Large intestine (tissue), 12 donors: ENCODE measurements around the gene C11orf87. TPM values are rescaled to one million over a fixed set of nuclear protein-coding genes. Genes with fewer than 3 reads are reported as not detected.

ENCODE experiments used
- DNase-seq, 2 donors: peaks; one replicate each; pipeline versions ENCODE4 v3.0.0 to v3.0.0-alpha.2; 2013
- H3K27ac ChIP-seq: one replicate; pipeline ENCODE4 v1.5.1; 2013; ENCODE audit warnings: low read length
- H3K27me3 ChIP-seq: 2 replicates; pipeline ENCODE4 v1.6.1; 2013; ENCODE audit warnings: low read length; ENCODE audit not compliant: control insufficient read depth, insufficient read depth
- H3K36me3 ChIP-seq: 2 replicates; pipeline ENCODE4 v1.6.1; 2013; ENCODE audit warnings: low read length; ENCODE audit not compliant: control insufficient read depth, insufficient read depth
- H3K4me1 ChIP-seq: one replicate; pipeline ENCODE4 v1.6.1; 2013; ENCODE audit warnings: low read length; ENCODE audit not compliant: control insufficient read depth, insufficient read depth
- H3K4me3 ChIP-seq: one replicate; pipeline ENCODE4 v1.5.1; 2013; ENCODE audit warnings: low read length
- H3K9me3 ChIP-seq: one replicate; pipeline ENCODE4 v1.6.1; 2013; ENCODE audit warnings: mild to moderate bottlenecking, low read depth, low read length, moderate library complexity; ENCODE audit not compliant: control insufficient read depth
- WGBS: methylation state at CpG from one replicate; pipeline ENCODE4 v1.1.5; 2013; ENCODE audit warnings: low lambda C conversion rate; ENCODE audit not compliant: insufficient coverage; 5-methylcytosine and 5-hydroxymethylcytosine counted together
- long read RNA-seq, 11 donors: transcript quantifications; one replicate each; lab custom pipeline, GENCODE V29; 2026
- polyA plus RNA-seq: library from polyadenylated mRNA; unstranded; fragments of 120-200 nt; gene quantifications from one replicate; pipeline ENCODE4 v1.2.1, GENCODE V29; 2013

C11orf87 gene
- polyA plus RNA-seq: 0.27 TPM
- long read RNA-seq, donor 1: 0 reads
- long read RNA-seq, donor 2: 0 reads
- long read RNA-seq, donor 3: 0 reads
- long read RNA-seq, donor 4: 0 reads
- long read RNA-seq, donor 5: 0 reads
- long read RNA-seq, donor 6: 0 reads
- long read RNA-seq, donor 7: 0 reads
- long read RNA-seq, donor 8: 0 reads
- long read RNA-seq, donor 9: 0 reads
- long read RNA-seq, donor 10: 0 reads
- long read RNA-seq, donor 11: 0 reads

DNA sequence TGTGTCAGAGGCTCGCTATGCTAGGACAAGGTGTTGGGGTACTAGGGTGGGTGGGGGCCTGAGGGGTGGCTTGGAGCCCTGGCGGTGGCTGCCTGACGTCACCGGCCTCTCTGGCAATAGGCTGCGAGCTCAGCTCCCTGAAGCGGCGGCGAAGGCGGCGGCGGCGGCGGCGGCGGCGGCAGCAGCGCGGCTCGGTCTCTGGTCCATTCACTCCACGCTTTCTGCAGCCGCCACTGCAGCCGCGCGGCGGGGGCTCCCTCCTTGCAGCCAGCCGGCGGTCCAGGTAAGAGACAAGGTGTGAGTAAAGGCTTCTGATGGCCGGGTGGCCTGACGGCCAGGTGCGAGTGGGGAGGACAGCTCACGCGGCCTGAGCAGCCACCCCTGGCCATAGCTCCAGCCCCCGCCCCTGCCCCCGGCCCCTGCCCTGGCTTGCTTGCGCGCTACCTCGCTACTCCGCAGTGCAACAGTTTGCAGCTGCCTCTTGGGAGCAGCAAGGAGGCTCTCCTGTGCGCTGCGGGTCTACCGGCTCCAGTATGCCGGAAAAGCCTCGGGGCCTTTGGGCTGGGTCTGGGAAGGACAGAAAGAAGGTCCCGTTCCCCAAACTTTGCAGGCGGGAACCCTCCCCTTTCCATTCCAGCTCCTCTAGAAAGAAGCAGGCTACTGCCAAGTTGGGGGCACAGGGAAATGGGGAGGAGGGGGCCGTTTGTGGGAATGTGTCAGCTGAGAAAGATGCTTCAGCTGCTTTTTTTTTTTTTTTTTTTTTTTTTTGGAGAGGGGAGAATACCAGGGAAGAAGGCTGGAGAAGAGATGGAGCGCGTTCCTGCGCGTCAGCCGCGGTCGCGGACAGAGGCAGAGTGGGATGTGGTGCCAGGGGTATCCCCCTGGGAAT lies at the start of gene C11orf87:
Gene C11orf87, plus strand, starts transcription at position 210 of the 889 bp plus-strand sequence. CDS start 1,444 bp downstream, outside the sequence.
- no peaks in the 10 kb centered on the region for H3K36me3 ChIP-seq
- peaks cover 41% of the 10 kb centered on the region for H3K27me3 ChIP-seq
- H3K4me3 ChIP-seq: peak within 1 kb of the TSS; percentile 4
- peaks cover 5% of the 10 kb centered on the region for H3K9me3 ChIP-seq
- H3K4me1 ChIP-seq: no peaks in the 10 kb centered on the region
- no CpG with 5 or more reads among the region's 54 CpGs for WGBS
- H3K27ac ChIP-seq: no peak within 1 kb of the TSS
- no peak for DNase-seq

DNA sequence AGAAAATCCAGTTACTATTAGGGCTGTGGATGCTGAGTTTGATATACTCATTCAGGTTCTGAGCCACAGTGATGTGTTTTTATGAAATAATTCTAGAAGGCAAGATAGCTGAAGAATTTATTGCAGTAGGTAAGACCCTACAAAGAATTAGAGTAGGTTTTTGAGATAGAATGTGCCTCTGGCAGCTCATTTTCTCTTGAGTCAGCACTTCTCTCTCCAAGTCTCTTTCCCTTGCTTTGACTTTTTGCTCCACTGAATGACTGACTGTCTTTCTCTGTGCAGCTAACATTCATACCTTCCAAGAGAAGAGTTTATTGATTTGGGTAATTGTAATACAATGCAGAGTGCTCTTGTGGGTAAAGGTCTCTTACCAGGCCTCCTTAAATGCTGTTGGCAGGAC lies 48.0 kb upstream of the C11orf87 start:
- no peak for DNase-seq
- Histone ChIP-seq H3K27ac (no peak overlapping the region), H3K4me3 (no peak overlapping the region), H3K36me3 (no peaks in the 10 kb centered on the region), H3K9me3 (no peaks in the 10 kb centered on the region), H3K4me1 (no peaks in the 10 kb centered on the region), H3K27me3 (no peaks in the 10 kb centered on the region)

DNA sequence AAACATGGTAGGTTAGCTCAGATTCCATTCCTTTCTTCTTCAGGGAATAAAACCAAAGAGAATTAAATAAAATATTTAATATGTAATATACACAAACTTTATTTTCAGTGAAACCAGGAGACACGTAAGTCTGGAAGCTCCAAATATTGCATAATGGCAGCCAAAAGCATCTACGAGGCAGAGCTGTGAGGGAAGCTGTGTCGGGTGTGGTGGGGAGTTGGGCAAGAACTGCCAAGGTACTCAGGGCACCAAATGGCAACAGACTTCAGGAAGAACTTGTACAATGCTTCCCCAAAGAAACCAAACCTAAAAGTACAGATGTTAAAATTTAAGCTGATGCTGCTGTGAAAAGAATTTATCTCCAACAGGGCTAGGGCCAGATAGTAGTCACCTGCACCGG lies 47.5 kb upstream of the C11orf87 start:
- no peak overlapping the region for H3K4me3 ChIP-seq
- H3K27ac ChIP-seq: no peak overlapping the region
- no peaks in the 10 kb centered on the region for H3K4me1 ChIP-seq
- H3K36me3 ChIP-seq: no peaks in the 10 kb centered on the region
- H3K27me3 ChIP-seq: no peaks in the 10 kb centered on the region
- DNase-seq: no peak
- H3K9me3 ChIP-seq: no peaks in the 10 kb centered on the region
- WGBS: no CpG with 5 or more reads among the region's 4 CpGs

DNA sequence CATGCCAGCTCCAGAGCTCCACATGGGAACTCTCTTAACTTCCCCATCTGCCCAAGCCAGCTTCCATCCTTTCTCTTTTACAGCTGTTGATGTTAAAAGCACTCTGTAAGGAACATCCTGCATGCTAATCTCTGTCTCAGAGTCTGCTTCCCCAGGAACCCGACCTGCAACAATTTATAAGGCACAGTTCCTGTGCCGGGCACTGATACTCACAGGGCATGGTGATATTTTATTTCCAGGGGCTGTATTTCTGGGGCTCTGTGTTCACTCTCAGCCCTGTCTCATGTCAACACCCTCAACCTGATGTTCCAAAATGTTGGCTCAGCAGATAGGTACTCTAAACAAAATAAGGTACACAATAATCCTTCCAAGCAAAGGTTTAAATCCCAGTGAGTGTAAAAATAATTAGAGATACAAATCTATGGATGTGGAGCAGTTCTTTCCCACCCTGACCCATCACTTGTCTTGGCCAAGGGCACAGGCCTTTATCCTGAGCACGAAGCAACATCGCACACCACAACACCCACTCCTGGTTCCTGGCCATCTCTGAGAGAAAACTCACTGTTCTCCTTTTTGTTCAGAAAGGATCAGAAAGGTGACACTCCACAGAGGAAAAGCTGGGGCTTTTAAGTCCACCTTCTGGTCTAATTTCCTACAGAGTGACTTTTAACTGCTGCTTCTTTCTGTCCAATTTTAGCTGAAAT lies 44.8 kb upstream of the C11orf87 start:
- H3K4me1 ChIP-seq: no peaks in the 10 kb centered on the region
- WGBS: 100% methylated on average over 1 of the region's 4 CpGs
- no peaks in the 10 kb centered on the region for H3K36me3 ChIP-seq
- no peaks in the 10 kb centered on the region for H3K9me3 ChIP-seq
- H3K4me3 ChIP-seq: no peak overlapping the region
- H3K27me3 ChIP-seq: no peaks in the 10 kb centered on the region
- DNase-seq: no peak
- no peak overlapping the region for H3K27ac ChIP-seq

DNA sequence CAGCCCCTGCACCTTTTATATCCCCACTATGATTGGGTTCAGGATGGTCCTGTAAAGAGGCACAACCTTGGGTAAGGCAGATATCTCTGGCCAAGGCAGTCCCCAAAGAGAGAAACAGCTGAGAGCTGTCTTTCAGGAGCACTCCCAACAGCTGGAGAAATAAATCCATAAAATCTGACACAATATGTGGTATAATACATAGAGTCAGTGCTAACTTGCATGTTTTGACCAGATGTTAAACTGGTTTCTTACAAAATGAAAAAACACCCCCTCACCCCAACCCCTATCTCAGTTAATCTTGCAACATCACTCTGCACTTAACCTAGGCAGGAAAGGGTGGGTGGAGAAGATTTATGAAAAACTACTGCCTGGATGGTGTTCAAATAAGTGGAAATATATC lies 44.0 kb upstream of the C11orf87 start:
- Histone ChIP-seq H3K27ac (no peak overlapping the region), H3K4me1 (no peaks in the 10 kb centered on the region), H3K4me3 (no peak overlapping the region), H3K9me3 (no peaks in the 10 kb centered on the region), H3K36me3 (no peaks in the 10 kb centered on the region), H3K27me3 (no peaks in the 10 kb centered on the region)
- DNase-seq: no peak

DNA sequence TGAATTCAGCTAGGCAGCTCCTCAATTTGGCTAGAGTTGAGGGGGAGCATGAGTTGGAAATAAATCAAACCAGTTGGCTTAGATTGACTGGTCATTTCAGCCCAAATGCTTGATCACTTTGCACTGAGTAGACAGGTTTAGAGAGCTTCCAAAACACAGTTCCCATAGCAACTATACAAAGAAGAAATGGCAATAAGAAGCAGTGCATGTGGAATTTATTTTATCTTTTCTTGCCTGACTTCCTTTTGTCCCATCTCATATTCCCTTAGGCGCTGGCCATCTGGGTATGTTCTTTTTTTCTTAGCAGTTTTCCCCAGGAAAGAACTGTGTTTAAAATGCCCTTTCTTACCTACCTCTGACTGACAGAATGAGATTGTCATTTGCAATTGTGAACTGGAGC lies 38.7 kb upstream of the C11orf87 start:
- Histone ChIP-seq H3K9me3 (no peaks in the 10 kb centered on the region), H3K27me3 (no peaks in the 10 kb centered on the region), H3K36me3 (no peaks in the 10 kb centered on the region), H3K4me1 (no peaks in the 10 kb centered on the region), H3K27ac (no peak overlapping the region), H3K4me3 (no peak overlapping the region)
- 83% methylated on average over 1 of the region's 1 CpG for WGBS
- DNase-seq: no peak

DNA sequence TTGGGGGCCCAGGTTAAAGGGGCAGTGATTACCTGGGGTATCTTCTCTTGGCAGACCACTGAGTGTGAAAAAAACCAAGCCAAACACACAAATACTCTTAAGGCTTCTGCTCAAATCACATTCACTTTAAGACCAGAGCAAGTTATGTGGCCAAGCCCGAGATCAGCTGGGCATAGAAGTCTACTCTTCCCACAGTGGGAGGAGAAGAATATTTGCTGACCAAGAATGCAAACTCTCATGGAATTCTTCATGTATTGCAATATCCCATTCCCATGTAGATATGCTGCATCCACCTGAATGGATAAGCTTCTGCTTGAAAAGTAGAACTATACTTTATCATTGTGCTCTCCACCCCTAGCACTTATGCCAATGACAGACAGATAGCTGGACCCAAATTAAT lies 37.1 kb upstream of the C11orf87 start:
- DNase-seq: no peak
- Histone ChIP-seq H3K36me3 (no peaks in the 10 kb centered on the region), H3K9me3 (no peaks in the 10 kb centered on the region), H3K27ac (no peak overlapping the region), H3K4me3 (no peak overlapping the region), H3K27me3 (no peaks in the 10 kb centered on the region), H3K4me1 (no peaks in the 10 kb centered on the region)
- no CpG with 5 or more reads among the region's 1 CpG for WGBS

DNA sequence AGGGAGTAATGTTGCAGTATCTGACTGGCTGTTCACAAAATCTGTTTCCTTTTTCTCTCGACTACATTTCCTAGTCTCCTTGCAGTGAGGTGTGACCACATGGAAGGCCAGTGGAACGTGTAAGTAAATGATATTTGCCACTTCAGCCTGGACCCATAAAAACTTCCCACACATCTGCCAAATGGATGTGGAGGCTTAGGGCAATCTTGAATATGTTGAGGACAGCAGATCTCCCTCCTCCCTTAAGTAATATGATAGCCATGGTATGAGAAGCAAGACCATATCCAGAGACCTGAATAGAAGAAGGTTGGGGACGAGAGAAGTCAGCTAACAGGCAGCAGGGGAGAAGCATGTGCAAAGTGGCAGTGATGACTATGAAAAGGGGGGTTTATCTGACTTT lies 33.0 kb upstream of the C11orf87 start:
- no CpG with 5 or more reads among the region's 3 CpGs for WGBS

DNA sequence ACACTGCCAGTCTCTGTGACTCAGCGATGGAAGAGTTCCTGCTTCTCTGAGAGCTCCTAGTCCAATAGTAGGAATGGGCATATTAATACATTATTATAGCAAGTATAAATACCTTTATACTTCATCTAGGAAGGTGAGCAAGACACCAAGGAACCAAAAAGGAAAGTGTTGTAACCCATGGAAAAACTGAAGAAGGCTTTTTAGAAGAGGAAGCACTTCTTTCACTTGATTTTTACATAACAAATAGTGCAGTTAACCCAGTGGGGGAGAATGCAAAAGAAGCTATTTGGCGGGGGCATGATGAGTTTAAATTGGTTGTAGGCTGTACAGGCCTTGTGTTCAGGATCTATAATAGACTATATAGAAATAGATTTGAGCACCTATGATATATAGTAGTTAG lies 31.2 kb upstream of the C11orf87 start:
- no peak for DNase-seq
- WGBS: no CpG with 5 or more reads among the region's 2 CpGs
- no peak overlapping the region for H3K4me3 ChIP-seq
- no peaks in the 10 kb centered on the region for H3K36me3 ChIP-seq
- H3K27ac ChIP-seq: no peak overlapping the region
- H3K4me1 ChIP-seq: no peaks in the 10 kb centered on the region
- H3K27me3 ChIP-seq: no peaks in the 10 kb centered on the region
- no peaks in the 10 kb centered on the region for H3K9me3 ChIP-seq

More for the DNA sequence above, 33.0 kb upstream of the C11orf87 start:
- DNase-seq: no peak
- H3K27me3 ChIP-seq: no peaks in the 10 kb centered on the region
- no peak overlapping the region for H3K4me3 ChIP-seq
- no peak overlapping the region for H3K27ac ChIP-seq
- H3K36me3 ChIP-seq: no peaks in the 10 kb centered on the region
- H3K4me1 ChIP-seq: no peaks in the 10 kb centered on the region
- no peaks in the 10 kb centered on the region for H3K9me3 ChIP-seq

DNA sequence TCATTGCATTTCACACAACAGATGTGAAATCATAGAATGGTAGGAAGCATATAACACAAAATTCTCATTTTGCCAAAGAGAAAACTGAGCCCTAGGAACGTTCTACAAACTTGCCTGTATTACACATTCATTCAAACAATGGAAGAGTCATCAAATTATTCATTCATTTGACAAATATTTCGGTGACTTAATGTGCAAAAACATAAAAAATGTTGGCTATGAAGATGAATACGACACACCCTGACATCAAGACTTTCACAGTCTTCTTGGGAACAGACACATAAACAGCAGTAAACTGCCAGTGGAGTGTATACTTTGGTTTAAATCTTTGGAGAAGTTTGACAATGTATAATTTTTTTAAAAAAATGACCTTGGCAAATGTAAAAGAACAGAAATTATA lies 20.4 kb upstream of the C11orf87 start:
- 70% methylated on average over 2 of the region's 3 CpGs for WGBS
- H3K36me3 ChIP-seq: no peaks in the 10 kb centered on the region
- DNase-seq: no peak
- H3K9me3 ChIP-seq: no peaks in the 10 kb centered on the region
- no peak overlapping the region for H3K27ac ChIP-seq
- no peaks in the 10 kb centered on the region for H3K27me3 ChIP-seq
- no peak overlapping the region for H3K4me3 ChIP-seq
- H3K4me1 ChIP-seq: no peaks in the 10 kb centered on the region
